Lower lobe of right lung (tissue), 2 donors: ENCODE data around the gene TTC28. TPM values are rescaled to one million over a fixed set of nuclear protein-coding genes. Genes with fewer than 3 reads are reported as not detected.

Source experiments
- ATAC-seq, 2 donors: fragments of 200-7000 bp; cut with Tn5 transposase; one replicate each; pipeline ENCODE4 v1.9.1; 2020 to 2022; ENCODE audit warnings: mild to moderate bottlenecking in 2 of 2, moderate library complexity in 2 of 2
- DNase-seq: peaks from one replicate; pipeline ENCODE4 v3.0.0-alpha.2; 2020
- H3K27ac ChIP-seq: fragments of 200-600 bp; one replicate; pipeline ENCODE4 v1.8.0; 2022
- H3K27me3 ChIP-seq: fragments of 200-600 bp; one replicate; pipeline ENCODE4 v1.8.0; 2022; ENCODE audit warnings: low read depth
- H3K36me3 ChIP-seq: fragments of 200-600 bp; one replicate; pipeline ENCODE4 v1.8.0; 2022; ENCODE audit warnings: mild to moderate bottlenecking
- H3K4me1 ChIP-seq: fragments of 200-600 bp; one replicate; pipeline ENCODE4 v1.8.0; 2022
- H3K4me3 ChIP-seq: fragments of 200-600 bp; one replicate; pipeline ENCODE4 v1.8.0; 2022; ENCODE audit warnings: mild to moderate bottlenecking
- H3K9me3 ChIP-seq: fragments of 200-600 bp; one replicate; pipeline ENCODE4 v1.8.0; 2022
- CTCF ChIP-seq: fragments of 200-600 bp; IDR thresholded peaks from one replicate; pipeline ENCODE4 v1.8.0; 2022; ENCODE audit warnings: antibody characterized with exemption, mild to moderate bottlenecking
- intact Hi-C: fragments of 100-400 bp; cut with DNase I; formaldehyde crosslinking; loops from one replicate; pipeline ENCODE4 v1.11.0; 2022
- total RNA-seq: library from RNA; stranded (reverse); fragmentation: NEBNext Ultra II Directional; extraction: Animal tissue kit (Norgen Biotek cat#: 25700); gene quantifications from one replicate; pipeline ENCODE4 v1.2.1, GENCODE V29; 2021
- donor health status: DM: no; HTN: yes; CAD: no; lungs with severe emphysema.

The TTC28 gene
- total RNA-seq, 1 donor from 2014 or later, result 39.6 TPM

DNA sequence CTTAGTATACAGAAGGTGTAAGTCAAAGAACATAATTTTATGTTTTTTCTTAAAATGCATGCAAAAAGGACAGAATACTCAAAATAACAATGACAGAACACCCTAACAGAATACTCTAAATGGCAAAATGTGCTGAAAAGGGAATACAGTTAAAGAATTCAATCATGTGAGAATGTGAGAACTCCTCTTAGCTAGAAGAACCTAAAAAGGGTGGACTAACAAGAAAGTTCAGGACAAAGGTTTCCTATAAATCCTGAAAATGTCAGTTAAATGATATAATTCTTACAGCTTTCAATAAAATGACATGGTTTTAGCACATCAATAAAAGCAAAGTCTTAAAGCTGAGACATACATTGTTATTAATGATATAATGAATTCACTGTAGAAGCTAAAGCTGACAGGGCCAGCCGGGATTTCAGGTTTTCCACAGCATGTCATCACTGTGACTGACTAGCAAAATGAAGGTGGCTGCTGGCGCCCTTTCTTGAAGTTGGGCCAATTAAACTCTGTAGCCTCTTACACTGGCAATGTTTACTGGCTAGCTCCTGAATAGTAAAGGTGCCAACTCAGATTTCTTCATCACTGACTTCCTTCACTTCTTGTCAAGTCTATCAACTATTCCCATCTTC, 244.4 kb downstream of the TTC28 start:
- peaks cover 23% of the 10 kb centered on the region for H3K4me1 ChIP-seq
- no peak overlapping the region for H3K27ac ChIP-seq
- H3K9me3 ChIP-seq, result no peaks in the 10 kb centered on the region
- peak; percentile 56 for DNase-seq
- TF ChIP-seq CTCF, result no peak
- H3K27me3 ChIP-seq, result no peaks in the 10 kb centered on the region
- no peaks in the 10 kb centered on the region for H3K36me3 ChIP-seq
- H3K4me3 ChIP-seq, result no peak overlapping the region
- peak; percentile 68 to 90 for ATAC-seq
- intact Hi-C loops, result no loop called here

DNA sequence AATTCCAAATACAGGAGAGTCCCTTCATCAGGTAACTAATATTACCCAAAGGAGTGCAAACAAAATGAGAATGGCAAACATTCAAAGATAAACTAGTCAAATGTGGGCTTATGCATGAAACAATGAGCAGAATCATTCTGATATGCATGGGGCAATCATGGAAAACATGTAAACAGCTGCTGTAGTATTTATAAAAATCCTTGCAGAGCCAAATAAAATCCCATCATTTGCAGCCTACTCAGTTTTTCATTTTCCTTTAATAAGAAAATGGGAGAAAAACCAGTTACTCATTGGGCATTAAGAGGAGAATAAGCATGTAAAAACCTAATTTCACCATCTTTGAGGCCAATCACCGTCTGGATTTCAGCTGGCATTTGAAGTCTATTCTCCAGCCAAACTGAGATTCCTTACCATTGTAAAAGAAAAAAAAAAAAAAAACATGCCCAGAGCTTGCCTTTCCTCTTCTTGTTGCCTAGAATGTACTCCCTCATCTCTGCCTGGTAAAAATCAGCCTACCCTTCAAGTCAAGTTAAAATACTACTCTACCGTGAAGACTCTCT, 249.1 kb downstream of the TTC28 start:
- no peak for TF ChIP-seq CTCF
- ATAC-seq, result no peak
- H3K36me3 ChIP-seq, result no peaks in the 10 kb centered on the region
- no peak overlapping the region for H3K27ac ChIP-seq
- no peaks in the 10 kb centered on the region for H3K9me3 ChIP-seq
- intact Hi-C loops, result no loop called here
- no peak overlapping the region for H3K4me3 ChIP-seq
- no peak for DNase-seq
- peaks cover 34% of the 10 kb centered on the region for H3K4me1 ChIP-seq
- no peaks in the 10 kb centered on the region for H3K27me3 ChIP-seq

- no peak for TF ChIP-seq CTCF
- no peak overlapping the region for H3K4me3 ChIP-seq
- H3K36me3 ChIP-seq, result no peaks in the 10 kb centered on the region
- H3K9me3 ChIP-seq, result no peaks in the 10 kb centered on the region
- H3K4me1 ChIP-seq, result peaks cover 37% of the 10 kb centered on the region
- ATAC-seq (no peak), DNase-seq (no peak)
- intact Hi-C loops, result no loop called here
- H3K27me3 ChIP-seq, result no peaks in the 10 kb centered on the region
- no peak overlapping the region for H3K27ac ChIP-seq
Measured at GRCh38 chr22:28429711-28430110, 249.9 kb downstream of the TTC28 start.

DNA sequence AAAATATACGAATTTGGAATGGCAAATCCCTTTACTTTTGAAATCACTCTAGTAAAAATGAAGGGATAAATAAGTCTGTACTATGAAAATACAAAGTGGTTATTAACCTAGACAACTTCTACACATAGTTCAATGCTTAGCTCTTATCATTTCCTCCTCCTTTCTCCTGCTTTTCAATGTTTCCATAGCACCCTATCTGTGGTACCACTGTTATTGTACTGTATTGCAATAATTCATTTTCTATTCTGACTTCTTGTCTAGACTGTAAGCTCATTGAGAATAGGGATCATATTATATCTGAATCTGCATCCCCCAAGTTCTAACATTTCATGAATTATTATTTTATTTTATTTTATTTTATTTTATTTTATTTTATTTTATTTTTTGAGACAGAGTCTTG, 251.4 kb downstream of the TTC28 start:
- no peaks in the 10 kb centered on the region for H3K27me3 ChIP-seq
- intact Hi-C loops, result no loop called here
- DNase-seq (no peak), ATAC-seq (no peak)
- H3K4me1 ChIP-seq, result peaks cover 43% of the 10 kb centered on the region
- H3K9me3 ChIP-seq, result no peaks in the 10 kb centered on the region
- H3K27ac ChIP-seq, result no peak overlapping the region
- TF ChIP-seq CTCF, result no peak
- no peak overlapping the region for H3K4me3 ChIP-seq
- H3K36me3 ChIP-seq, result no peaks in the 10 kb centered on the region

DNA sequence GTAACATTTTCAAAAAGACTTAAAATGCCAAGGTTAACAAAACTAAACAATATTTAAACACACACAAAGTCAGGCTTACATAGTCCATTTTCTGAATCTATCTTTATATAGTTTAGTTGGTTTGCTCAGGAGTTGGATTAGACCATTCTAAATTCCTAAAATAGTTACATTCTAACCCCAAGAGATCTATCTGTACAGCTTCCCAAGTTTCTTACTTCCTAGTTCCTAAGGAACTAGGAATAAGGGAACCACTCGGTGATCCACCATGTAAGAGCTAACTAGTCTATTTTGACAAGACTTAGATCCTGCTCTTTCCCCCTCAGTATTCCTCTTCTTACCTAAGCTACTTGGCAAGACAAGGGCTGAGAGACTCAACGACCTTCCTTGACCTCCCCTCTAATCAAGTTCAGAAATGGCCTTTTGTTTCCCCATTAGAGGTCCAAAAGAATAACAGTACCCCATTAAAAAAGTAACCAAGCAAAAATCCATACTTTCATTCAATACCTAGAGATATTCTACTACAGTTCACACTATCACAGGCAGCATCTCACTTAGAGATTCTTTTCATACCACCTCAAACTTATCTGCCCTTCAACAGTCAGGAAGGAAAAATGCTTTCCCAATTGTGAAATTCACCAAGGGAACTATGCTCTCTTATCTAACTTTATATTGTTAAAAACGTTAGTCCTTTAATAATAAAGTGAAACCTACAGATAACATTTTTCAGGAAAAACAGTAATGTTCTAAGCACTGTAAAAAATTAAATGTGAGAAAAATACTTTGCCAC, 253.1 kb downstream of the TTC28 start:
- no peak overlapping the region for H3K27ac ChIP-seq
- H3K4me3 ChIP-seq, result no peak overlapping the region
- no peaks in the 10 kb centered on the region for H3K36me3 ChIP-seq
- peaks cover 38% of the 10 kb centered on the region for H3K4me1 ChIP-seq
- no peaks in the 10 kb centered on the region for H3K27me3 ChIP-seq
- DNase-seq, result no peak
- H3K9me3 ChIP-seq, result no peaks in the 10 kb centered on the region
- intact Hi-C loops, result no loop called here
- TF ChIP-seq CTCF, result no peak
- ATAC-seq, result no peak
